Upper lobe of right lung (tissue), 1 donor: ENCODE data around the gene TBX1. TPM values are rescaled to one million over a fixed set of nuclear protein-coding genes. Genes with fewer than 3 reads are reported as not detected.

Source experiments
- ATAC-seq: fragments of 200-7000 bp; cut with Tn5 transposase; one replicate; pipeline ENCODE4 v1.9.1; 2020; ENCODE audit warnings: mild to moderate bottlenecking, moderate library complexity
- DNase-seq: peaks from one replicate; pipeline ENCODE4 v3.0.0-alpha.2; 2020
- H3K27ac ChIP-seq: fragments of 200-600 bp; one replicate; pipeline ENCODE4 v1.8.0; 2022
- H3K27me3 ChIP-seq: fragments of 200-600 bp; one replicate; pipeline ENCODE4 v1.8.0; 2022; ENCODE audit warnings: mild to moderate bottlenecking
- H3K36me3 ChIP-seq: fragments of 200-600 bp; one replicate; pipeline ENCODE4 v1.8.0; 2022
- H3K4me1 ChIP-seq: fragments of 200-600 bp; one replicate; pipeline ENCODE4 v1.8.0; 2022
- H3K4me3 ChIP-seq: fragments of 200-600 bp; one replicate; pipeline ENCODE4 v1.8.0; 2022; ENCODE audit warnings: mild to moderate bottlenecking
- H3K9me3 ChIP-seq: fragments of 200-600 bp; one replicate; pipeline ENCODE4 v1.8.0; 2022
- CTCF ChIP-seq: fragments of 200-600 bp; IDR thresholded peaks from one replicate; pipeline ENCODE4 v1.8.0; 2022; ENCODE audit warnings: antibody characterized with exemption
- intact Hi-C: fragments of 100-400 bp; cut with DNase I; formaldehyde crosslinking; loops from one replicate; pipeline ENCODE4 v1.11.0; 2022
- total RNA-seq: library from RNA; stranded (reverse); fragmentation: NEBNext Ultra II Directional; extraction: Animal tissue kit (Norgen Biotek cat#: 25700); gene quantifications from one replicate; pipeline ENCODE4 v1.2.1, GENCODE V29; 2021
- donor health status: DM: no; HTN: yes; CAD: no; lungs with severe emphysema.

The TBX1 gene
- total RNA-seq, 1 donor from 2014 or later: 15.4 TPM

- Histone ChIP-seq H3K4me3 (no peak overlapping the region), H3K4me1 (no peaks in the 10 kb centered on the region), H3K9me3 (no peaks in the 10 kb centered on the region), H3K27me3 (no peaks in the 10 kb centered on the region), H3K27ac (no peak overlapping the region), H3K36me3 (no peaks in the 10 kb centered on the region)
- no peak for TF ChIP-seq CTCF
- no peak for DNase-seq
- ATAC-seq: no peak
- intact Hi-C loops: no loop called here
Observed at GRCh38 chr22:19742160-19743066, 18.2 kb upstream of the TBX1 start.

- Histone ChIP-seq H3K4me1 (no peaks in the 10 kb centered on the region), H3K27ac (no peak overlapping the region), H3K27me3 (no peaks in the 10 kb centered on the region), H3K36me3 (no peaks in the 10 kb centered on the region), H3K4me3 (no peak overlapping the region), H3K9me3 (no peaks in the 10 kb centered on the region)
- DNase-seq: no peak
- no peak for ATAC-seq
- no peak for TF ChIP-seq CTCF
- intact Hi-C loops: no loop called here
Observed at GRCh38 chr22:19743081-19743480, 17.5 kb upstream of the TBX1 start.

GRCh38 chr22:19743651-19744050 lies 16.9 kb upstream of the TBX1 start:
- DNase-seq (no peak), ATAC-seq (no peak)
- H3K36me3 ChIP-seq: no peaks in the 10 kb centered on the region
- intact Hi-C loops: no loop called here
- no peak for TF ChIP-seq CTCF
- H3K9me3 ChIP-seq: no peaks in the 10 kb centered on the region
- no peaks in the 10 kb centered on the region for H3K27me3 ChIP-seq
- H3K27ac ChIP-seq: no peak overlapping the region
- H3K4me3 ChIP-seq: no peak overlapping the region
- no peaks in the 10 kb centered on the region for H3K4me1 ChIP-seq

GRCh38 chr22:19744350-19745006 lies 16.1 kb upstream of the TBX1 start:
- no peak for ATAC-seq
- Histone ChIP-seq H3K9me3 (no peaks in the 10 kb centered on the region), H3K4me1 (no peaks in the 10 kb centered on the region), H3K4me3 (no peak overlapping the region), H3K27me3 (no peaks in the 10 kb centered on the region), H3K36me3 (no peaks in the 10 kb centered on the region), H3K27ac (no peak overlapping the region)
- no peak for DNase-seq
- intact Hi-C loops: no loop called here
- no peak for TF ChIP-seq CTCF

GRCh38 chr22:19745155-19746101 lies 15.2 kb upstream of the TBX1 start:
- no peak for TF ChIP-seq CTCF
- ATAC-seq (no peak), DNase-seq (no peak)
- Histone ChIP-seq H3K4me1 (no peaks in the 10 kb centered on the region), H3K9me3 (no peaks in the 10 kb centered on the region), H3K27ac (no peak overlapping the region), H3K4me3 (no peak overlapping the region), H3K36me3 (no peaks in the 10 kb centered on the region), H3K27me3 (peaks cover 4% of the 10 kb centered on the region)
- intact Hi-C loops: no loop called here
